Measurements from ENCODE around the gene CECR2.
"Not testable (repeated sequence)": the region's sequence is repeated elsewhere in the genome, so short reads cannot be mapped to it uniquely, and the experiment has no call there.

CECR2 gene

DNA sequence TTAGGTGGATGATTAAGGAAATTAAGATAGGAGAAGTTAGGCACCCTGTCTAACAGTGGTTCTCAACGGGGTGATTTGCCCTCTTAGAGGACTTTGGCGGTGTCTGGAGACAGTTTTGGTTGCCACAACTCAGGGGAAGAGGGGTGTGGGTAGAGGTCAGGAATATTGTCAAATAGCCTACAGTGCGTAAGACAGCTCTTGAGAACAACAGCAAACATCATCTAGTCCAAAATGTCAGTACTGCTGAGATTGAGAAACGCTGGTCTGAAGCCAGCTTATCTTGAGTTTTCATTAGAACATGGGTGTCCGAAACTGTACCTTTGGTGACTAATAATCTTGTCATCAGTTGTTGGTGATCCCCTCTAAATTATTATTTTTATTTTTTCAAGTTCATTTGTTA is 38.4 kb downstream of the CECR2 start:
- DNase-seq, result no peak

DNA sequence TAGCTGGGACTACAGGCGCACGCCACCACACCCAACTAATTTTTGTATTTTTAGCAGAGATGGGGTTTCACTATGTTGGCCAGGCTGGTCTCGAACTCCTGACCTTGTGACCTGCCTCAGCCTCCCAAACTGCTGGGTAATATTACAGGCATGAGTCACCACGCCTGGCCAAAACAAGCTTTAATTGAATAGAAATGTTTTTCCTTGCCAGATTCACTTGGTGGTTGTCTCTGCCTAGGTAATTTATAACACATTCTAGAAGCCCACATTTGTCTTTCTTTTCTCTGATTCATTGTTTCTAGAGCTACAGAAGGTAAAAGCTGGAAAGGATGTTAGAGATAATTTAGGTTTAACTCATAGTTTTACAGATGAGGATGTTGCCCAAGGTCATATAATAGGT is 41.3 kb downstream of the CECR2 start:
- no peak for DNase-seq

DNA sequence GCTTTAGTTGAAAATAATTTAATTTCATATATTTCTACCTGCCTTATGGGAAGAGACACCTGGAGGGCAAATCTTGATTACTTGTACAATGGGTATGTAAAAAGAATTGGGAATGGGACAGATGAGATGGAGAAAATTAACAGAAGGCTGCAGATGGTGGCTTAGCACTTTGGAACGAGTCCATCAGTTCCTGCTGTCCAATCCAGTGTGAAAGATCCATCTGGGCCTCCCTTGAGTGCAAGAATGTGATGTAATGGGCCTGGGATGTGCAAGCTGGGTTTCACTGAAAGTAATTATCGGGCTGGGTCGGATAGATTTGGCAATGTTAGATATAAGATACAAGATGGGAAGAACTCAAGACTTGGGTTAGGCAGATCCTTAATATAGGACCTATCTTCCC is 42.0 kb downstream of the CECR2 start:
- no peak for DNase-seq

DNA sequence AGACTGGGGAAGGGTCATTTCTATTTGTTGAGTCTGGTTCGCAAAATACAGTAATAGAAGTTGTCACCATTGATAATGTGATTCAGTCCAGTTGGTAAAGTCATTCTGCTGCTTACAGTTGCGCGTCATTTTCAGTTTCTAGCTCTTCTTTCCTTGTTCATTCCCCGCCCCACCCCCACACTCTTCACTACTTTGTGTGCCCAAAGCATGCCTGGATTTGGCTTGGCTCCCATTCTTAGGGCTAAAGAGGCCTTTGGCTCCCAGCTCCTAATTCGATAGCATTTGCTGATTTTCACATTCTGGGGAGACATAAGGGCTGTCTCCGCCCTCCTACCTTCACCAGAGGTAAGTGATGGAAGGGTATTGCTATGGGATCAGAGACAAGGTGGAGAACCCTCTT is 43.0 kb downstream of the CECR2 start:
- peak; percentile 72 for DNase-seq

DNA sequence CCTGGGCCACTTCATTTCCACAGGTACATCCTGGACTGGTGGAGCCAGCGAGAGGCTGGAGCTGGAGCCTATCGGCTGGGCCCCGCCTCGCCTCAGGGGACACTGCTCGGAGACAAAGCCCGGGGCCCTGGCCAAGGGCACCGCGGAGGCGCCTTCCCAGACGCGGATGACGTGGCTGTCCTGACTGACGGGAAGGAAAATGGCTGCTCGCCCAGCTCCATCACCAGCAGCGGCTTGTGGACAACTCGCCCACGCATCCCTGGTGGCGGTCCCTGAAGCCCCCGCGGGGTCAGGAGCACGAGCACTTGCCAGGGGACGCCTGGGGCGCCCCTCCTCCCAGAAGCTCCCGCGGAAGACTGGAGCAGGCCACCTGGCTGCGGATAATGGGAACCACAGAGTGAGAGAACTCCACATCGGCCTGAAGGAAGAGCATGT is 49.6 kb downstream of the CECR2 start:
- no peak for DNase-seq

DNA sequence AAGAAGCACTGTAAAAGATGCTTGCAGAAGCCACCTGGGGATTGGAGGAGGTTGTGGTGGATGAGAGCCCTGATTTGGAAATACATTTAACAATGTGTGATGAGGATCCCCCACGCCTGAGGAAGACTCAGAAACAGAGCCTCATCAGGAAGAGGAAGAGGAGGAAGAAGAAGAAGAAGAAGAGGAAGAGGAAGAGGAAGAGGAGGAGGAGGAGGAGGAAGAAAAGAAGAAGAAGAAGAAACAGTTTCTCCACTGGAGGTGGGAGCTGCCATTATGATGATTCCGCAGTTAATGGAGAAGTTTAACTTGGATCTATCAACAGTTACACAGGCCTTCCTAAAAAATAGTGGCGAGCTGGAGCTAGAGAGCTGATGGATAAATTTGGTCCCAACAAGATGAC is 50.1 kb downstream of the CECR2 start:
- no peak for DNase-seq

DNA sequence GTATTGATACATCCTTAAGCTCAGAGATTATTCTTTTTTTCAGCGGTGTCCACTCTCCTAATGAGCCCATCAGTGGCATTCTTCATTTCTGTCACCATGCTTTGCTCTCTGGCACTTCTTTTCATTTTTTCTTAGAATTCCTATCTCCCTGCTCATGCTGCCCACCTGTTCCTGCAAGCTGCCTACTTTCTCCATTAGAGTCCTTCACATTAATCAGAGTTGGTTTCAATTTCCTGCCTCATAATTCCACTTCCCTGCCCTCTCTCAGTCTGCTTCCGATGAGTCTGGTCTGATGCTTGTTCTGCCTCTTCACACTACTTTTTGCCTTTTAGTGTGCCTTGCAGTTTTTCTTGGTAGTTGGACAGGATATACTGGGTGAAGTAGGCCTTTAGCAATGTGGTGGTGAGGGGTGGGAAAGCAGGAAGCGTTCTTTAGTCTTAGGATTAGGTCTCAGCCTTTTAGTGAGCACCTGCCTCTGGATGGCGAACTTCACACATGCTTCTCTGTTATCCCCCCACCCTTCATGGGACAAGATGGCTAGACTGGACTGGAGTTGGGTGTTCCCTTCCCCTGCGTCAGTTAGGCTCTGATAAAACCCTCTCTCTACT is 53.6 kb downstream of the CECR2 start:
- no peak for DNase-seq

DNA sequence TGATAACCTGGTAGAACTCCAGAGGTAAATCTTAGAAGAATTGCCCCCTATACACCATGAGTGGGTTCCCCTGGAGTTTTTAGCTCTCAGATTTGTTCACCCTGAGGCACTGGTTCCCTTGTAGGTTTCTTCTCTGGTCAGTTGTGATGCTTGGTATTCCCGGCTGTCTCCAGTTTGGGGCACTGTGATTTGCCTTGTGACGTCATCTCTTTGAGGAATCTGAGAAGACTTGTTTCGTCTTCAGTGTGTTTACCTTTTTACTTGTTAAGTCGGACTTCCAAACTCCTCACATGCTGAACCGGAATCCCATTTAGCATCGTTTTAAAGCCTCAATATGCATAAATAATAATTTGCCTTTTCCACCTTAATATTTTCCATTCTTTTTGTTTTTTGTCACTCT is 54.4 kb downstream of the CECR2 start:
- no peak for DNase-seq

DNA sequence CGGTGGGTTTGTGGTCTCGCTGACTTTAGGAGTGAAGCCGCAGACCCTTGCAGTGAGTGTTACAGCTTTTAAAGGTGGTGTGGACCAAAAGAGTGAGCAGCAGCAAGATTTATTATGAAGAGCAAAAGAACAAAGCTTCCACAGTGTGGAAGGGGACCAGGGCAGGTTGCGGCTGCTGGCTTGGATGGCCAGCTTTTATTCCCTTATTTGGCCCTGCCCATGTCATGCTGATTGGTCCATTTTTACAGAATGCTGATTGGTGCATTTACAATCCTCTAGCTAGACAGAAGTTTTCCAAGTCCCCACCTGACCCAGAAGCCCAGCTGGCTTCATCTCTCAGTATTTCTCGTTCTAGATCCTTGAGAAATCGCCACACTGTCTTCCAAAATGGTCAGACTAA is 58.3 kb downstream of the CECR2 start:
- DNase-seq, result not testable (repeated sequence)

DNA sequence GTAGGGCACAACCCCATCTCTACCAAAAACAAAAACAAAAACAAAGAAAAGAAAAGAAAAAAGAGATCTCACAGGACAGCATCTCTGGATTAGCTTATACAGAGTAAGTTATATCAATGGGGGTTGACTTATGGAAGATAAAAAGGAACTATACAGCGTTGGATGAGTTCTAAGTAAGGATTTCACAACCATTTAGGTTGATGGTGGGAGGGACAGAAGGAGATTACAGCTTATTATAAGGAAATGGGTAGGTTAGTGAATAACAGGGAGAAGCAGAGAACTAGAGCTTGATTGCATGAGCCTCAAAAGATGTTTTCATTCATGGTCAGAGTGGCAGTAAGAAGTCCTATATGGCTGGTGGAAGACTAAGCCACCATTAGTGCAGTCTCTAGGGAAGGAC is 60.3 kb downstream of the CECR2 start:
- no peak for DNase-seq

DNA sequence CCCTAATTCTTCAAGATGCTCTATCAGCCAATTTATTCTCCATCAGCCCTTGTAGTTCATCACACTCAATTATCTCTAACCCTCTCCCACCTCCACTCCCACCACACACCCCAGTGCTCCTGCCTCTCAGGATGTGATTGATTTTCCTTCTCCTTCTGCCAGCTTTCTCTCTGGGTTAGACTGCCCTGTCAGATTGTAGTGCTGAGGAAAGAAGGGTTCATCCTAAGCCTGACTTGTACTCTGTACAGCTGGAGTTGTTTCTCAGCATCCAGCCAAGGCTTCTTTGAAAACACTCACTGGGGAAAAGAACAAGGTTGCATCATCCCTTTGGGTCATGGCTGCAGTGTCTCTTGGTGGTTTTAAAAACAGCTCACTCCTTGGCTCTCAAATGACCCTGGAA is 61.2 kb downstream of the CECR2 start:
- DNase-seq, result no peak

DNA sequence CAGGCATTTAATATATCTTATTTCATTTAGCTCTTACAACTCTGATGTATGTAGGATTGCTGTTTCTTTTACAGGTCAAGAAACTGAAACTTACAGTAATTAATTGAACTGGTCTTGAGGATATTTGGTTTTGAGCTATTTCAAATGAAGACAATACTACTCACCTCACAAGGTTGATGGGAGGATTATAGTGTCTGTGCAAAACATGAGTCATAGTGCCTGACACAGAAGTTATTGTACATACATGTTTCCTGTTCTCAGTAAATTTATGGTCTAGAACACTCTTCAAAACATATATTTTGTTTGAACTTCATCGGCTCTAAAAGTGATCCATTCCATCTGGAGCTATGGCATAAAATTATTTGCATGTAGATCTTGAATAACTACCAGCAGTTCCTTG is 61.9 kb downstream of the CECR2 start:
- no peak for DNase-seq

DNA sequence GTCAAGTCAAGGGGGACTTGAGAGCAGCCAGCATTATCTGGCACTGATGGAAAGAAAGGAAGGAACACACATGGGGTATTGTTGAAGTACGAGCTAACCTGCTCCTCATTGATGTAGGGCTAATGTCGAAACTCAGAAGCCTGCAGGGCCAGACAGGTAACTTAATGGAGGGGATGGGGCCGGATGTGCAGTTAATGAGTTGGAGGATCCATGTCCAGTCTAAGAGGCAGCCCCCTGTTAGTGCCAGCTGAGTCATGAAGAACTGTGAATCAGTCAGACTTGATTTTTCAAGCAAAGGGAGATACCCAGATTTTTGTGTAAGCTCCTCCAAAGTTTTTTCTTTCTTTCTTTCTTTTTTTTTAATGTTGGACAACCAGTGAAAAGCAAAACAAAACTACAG is 65.6 kb downstream of the CECR2 start:
- no peak for DNase-seq

DNA sequence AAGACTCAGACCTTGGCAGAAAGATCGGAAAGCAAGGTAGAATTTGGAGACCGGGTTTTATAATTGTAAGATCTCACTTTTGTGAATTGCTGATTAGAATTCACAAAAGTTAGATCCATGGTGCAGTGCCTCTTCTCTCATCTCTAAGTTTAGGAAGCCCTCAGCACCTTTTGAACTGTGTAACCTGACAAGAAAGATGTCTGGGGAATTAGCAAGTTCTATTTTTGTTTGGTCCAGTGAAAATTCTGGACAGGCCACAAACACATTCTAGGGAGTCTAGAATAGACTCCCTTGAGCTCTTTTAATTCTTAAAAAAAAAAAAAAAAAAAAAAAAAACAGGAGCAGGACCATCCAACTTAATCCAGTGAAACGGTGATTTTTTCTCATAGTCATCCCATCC is 66.1 kb downstream of the CECR2 start:
- no peak for DNase-seq

DNA sequence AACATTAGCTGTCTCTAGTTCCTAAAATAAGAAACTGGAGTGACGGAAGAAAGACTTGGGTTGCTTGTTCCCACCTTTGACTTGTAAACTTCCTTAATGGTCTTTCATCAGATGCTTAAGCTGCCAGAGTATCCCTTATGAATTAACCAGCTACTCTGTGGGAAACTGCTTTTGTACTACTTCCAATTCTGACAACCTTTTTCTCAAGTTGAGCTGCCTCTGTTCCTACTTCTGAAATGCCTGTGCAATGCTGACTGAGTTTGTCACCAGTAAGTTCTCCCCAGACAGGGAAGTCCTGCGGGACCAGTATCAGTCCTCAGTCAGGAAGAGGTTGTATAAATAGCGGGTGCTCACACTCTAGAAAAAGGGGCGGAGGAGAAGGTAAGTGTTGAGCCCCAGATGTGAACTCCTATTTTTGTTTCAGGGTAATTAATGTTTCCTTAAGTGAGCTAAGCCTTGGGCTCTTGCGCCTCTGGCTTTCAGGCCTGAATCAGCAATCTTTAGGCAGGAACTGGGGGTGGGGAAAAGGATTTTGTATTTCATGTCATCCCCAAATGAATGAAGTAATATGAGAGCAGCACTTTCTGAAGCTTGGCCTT is 67.2 kb downstream of the CECR2 start:
- no peak for DNase-seq

DNA sequence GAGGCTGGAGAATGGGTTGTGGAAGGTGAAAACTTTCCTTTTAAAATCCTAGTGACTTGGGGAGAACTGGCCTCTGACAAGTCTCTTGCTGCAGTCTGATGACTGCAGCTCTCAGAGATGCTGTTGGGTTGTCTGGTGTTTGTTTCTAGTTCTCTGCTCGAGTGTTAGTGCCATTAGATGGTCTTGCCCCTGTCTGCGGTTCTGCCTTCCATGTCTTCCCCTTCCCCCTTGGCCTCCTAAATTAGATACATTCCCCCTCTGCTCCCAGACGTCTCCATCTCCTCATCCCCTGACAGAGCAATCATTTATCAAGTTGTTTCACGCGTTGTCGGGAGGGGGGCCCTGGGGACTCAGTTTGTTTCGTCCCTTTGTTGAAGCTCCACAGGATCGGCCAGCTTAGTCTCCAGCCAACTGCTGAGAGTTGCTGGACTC is 67.7 kb downstream of the CECR2 start:
- no peak for DNase-seq

DNA sequence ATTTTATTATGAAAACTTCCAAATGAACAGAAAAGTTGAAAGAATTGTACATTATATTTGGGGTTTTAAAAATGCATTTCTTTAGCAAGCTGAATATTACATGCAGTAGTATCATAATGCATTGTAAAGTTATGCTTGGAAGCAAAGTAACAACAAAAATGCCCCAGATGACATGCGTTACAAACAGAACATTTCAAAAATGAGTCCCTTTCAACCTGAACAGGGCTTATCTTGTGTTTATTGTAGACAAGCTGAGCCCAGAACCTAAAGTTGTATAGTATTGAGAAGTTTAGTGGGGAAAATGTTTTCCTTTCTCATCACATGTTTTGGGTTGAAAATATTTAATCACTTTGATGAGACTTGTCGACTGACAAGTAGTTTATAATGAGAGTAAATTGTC is 68.8 kb downstream of the CECR2 start:
- no peak for DNase-seq

DNA sequence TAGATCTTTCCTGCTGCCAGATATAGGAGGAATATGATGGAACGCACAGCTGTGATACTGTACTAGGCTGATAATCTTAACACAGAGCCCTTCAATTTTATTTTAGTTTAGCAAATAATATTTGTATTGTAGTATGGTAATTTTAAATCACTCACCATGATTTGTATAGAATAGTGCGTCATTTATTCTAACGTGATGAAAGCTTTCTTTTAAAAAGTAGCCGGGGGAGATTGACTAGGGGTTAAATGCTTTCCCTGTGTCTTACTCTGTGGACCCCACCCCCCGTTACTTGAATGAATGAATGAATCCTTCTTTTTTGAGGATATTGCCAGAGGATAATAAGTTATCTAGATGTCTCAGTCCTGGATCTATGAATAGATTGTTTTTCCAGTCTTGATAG is 72.1 kb downstream of the CECR2 start:
- no peak for DNase-seq

DNA sequence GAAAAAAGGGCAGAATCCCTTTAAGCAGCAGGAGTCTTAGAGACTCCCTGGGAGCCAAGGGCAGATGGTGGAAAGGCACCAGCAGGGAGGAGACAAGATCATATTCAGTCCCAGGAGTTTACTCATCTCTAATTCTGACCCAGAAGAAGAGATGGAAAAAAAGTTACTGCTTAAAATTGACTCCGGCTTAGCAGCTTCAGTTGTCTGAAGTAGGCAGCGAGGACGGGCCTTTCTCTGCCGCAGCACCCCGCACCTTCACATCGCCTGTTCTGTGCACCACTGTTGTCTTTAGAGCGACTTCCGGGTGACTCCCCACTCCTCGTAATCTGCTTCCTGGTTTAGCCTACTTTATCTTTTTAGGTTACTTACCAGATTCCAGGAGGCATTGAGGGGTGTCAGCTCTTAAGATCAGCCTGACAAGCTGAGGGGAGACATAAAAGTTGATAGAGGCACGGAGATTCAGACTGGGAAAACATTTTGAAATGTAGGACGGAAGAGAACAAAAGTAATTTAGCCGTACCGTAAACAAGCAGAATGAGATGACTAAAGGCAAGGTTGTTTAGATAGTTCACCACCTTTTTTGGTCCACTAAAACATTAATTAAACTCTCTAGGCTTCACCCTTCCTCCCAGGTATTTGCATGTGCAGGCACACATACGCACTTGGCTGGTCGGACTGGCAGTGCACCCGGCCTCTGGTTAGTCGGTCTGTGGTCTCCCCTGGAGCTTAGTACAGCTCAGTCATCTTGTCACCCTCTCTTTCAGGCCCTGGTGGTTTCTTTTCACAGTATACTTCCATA is 74.3 kb downstream of the CECR2 start:
- no peak for DNase-seq

DNA sequence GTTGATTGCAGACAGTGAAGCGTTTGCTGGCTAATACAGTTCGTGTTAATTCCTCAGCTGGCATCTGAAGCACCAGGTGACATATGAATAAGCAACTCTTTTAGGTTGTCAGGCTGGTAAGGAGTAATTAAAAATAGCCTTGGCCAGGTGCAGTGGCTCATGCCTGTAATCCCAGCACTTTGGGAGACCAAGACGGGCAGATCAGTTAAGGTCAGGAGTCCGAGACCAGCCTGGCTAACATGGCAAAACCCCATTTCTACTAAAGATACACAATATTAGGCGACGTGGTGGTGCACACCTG is 74.9 kb downstream of the CECR2 start:
- DNase-seq, result no peak

DNA sequence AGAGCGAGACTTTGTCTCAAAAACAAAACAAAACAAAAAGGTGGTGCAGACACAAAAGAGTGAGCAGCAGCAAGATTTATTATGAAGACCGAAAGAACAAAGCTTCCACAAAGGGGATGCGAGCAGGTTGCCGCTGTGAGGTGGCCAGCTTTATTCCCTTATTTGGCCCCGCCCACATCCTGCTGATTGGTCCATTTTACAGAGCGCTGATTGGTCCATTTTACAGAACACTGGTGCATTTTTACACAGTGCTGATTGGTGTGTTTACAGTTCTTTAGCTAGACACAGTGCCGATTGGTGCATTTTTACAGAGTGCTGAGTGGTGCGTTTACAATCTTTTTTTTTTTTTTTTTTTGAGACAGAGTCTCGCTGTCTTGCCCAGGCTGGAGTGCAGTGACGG is 77.4 kb downstream of the CECR2 start:
- DNase-seq, result no peak

DNA sequence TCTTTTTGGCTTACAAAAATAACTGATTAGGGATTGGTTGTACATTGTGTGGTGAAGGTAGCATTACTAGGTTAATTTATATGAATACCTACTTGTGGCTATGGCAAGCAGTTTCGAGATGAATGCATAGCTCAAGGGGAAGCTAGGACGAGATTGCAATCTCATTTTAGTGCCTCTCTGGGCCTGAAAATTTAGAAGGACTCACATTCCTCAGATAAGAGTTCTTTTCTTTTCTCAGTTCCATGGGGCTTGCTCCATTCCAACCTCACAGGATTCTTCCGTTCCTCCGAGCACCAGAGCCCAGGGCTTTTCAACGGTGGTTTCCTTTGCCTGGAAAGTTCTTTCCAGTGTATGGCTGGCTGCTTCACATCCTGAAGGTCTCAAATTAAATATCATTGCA is 82.1 kb downstream of the CECR2 start:
- DNase-seq, result no peak

DNA sequence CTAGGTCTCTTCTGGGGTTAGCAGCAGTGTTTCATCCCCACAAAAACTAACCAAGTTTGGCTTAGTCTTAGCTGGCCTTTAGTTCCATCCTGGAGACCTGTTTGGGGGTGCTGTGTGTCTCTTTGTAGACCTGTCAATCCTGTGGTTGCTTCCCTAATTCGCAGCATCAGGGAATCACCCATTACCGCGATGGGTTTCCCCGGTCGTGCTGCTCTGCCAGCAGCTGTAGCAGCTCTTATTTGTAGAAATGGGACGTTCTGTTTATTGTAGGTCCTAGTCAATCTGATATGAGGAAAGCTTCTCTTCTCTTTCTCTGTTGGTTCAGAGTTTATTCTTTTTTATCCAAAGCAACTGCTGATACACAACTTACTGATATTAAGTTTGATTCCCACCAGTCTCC is 91.6 kb downstream of the CECR2 start:
- DNase-seq, result no peak

DNA sequence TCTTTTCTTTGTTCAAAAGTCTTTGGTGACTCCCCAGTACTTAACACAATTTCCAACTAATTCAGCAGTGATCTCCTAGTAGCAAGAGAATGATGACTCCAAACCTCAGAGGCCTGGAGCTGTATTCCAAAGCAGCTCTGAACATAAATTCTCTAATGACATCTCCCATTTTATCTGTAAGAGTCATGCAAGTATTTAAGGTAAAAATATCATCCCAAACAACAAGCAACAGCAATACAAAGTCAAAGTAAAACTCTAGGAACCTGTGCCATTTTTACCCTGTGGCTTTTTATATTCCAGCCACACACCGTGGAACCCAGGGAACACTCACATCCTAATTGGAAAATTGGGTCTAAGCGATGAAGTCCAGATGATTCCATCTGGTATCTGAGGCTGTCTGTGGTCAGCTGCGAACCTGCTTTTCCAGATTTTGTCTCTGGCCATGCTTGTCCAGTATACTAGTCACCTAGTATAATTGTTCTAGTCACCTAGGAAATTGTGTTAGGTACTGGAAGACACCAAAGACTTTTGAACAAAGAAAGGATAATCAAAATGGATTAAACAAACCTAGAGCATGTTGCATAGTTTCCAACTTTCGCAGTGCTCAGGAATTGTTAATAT is 101.7 kb downstream of the CECR2 start:
- no peak for DNase-seq
